Measurements from ENCODE around the gene ARHGAP6. TPM values are rescaled to one million over a fixed set of nuclear protein-coding genes. Genes with fewer than 3 reads are reported as not detected.

ARHGAP6 gene
- total and polyA plus RNA-seq, 2 donors from 2014 or later: 6.0 to 20.4 TPM

- TF ChIP-seq CTCF (IDR thresholded peaks at IDR 0.05; ENCODE audit: borderline replicate concordance, extremely low read depth, insufficient read depth): no peak
- intact Hi-C loops (cut with DNase I): no loop called here
- no peak overlapping the region for H3K4me3 ChIP-seq (ENCODE audit: low read length in 3 of 3)
- H3K27me3 ChIP-seq (ENCODE audit: control insufficient read depth, insufficient read depth, low read length): peaks cover 4% of the 10 kb centered on the region
- no peaks in the 10 kb centered on the region for H3K9me3 ChIP-seq (ENCODE audit: control insufficient read depth in 2 of 3, insufficient read depth in 1 of 3, low read length in 3 of 3)
- H3K27ac ChIP-seq (ENCODE audit: low read depth in 2 of 2, low read length in 2 of 2): no peak overlapping the region
- FAIRE-seq (no peak), DNase-seq (no peak)
- H3K9ac ChIP-seq (ENCODE audit: low read length in 3 of 3): no peak overlapping the region
- H3K4me1 ChIP-seq (ENCODE audit: control insufficient read depth in 2 of 3, insufficient read depth in 2 of 3, low read depth in 1 of 3, low read length in 3 of 3): peaks cover 0 to 8% (median 4%) of the 10 kb centered on the region in 3 donors
- H3K36me3 ChIP-seq (ENCODE audit: control insufficient read depth in 2 of 3, insufficient read depth in 3 of 3, low read length in 3 of 3): no peaks in the 10 kb centered on the region
Measured at GRCh38 chrX:11464836-11465463, 200.8 kb downstream of the ARHGAP6 start.

GRCh38 chrX:11464380-11464779, 201.3 kb downstream of the ARHGAP6 start:
- FAIRE-seq (no peak), DNase-seq (no peak)
- peaks cover 4% of the 10 kb centered on the region for H3K27me3 ChIP-seq (ENCODE audit: control insufficient read depth, insufficient read depth, low read length)
- TF ChIP-seq CTCF (IDR thresholded peaks at IDR 0.05; ENCODE audit: borderline replicate concordance, extremely low read depth, insufficient read depth): no peak
- H3K27ac ChIP-seq (ENCODE audit: low read depth in 2 of 2, low read length in 2 of 2): no peak overlapping the region
- H3K9me3 ChIP-seq (ENCODE audit: control insufficient read depth in 2 of 3, insufficient read depth in 1 of 3, low read length in 3 of 3): no peaks in the 10 kb centered on the region
- peaks cover 0 to 8% (median 4%) of the 10 kb centered on the region in 3 donors for H3K4me1 ChIP-seq (ENCODE audit: control insufficient read depth in 2 of 3, insufficient read depth in 2 of 3, low read depth in 1 of 3, low read length in 3 of 3)
- no peaks in the 10 kb centered on the region for H3K36me3 ChIP-seq (ENCODE audit: control insufficient read depth in 2 of 3, insufficient read depth in 3 of 3, low read length in 3 of 3)
- intact Hi-C loops (cut with DNase I): no loop called here
- no peak overlapping the region for H3K4me3 ChIP-seq (ENCODE audit: low read length in 3 of 3)
- no peak overlapping the region for H3K9ac ChIP-seq (ENCODE audit: low read length in 3 of 3)

GRCh38 chrX:11462648-11463047, 203.1 kb downstream of the ARHGAP6 start:
- DNase-seq (no peak), FAIRE-seq (no peak)
- Histone ChIP-seq H3K4me1 (ENCODE audit: control insufficient read depth in 2 of 3, insufficient read depth in 2 of 3, low read depth in 1 of 3, low read length in 3 of 3) (peaks cover 0 to 8% (median 4%) of the 10 kb centered on the region in 3 donors), H3K9ac (ENCODE audit: low read length in 3 of 3) (no peak overlapping the region), H3K9me3 (ENCODE audit: control insufficient read depth in 2 of 3, insufficient read depth in 1 of 3, low read length in 3 of 3) (no peaks in the 10 kb centered on the region), H3K4me3 (ENCODE audit: low read length in 3 of 3) (no peak overlapping the region), H3K27me3 (ENCODE audit: control insufficient read depth, insufficient read depth, low read length) (peaks cover 4% of the 10 kb centered on the region), H3K27ac (ENCODE audit: low read depth in 2 of 2, low read length in 2 of 2) (no peak overlapping the region), H3K36me3 (ENCODE audit: control insufficient read depth in 2 of 3, insufficient read depth in 3 of 3, low read length in 3 of 3) (no peaks in the 10 kb centered on the region)
- TF ChIP-seq CTCF (IDR thresholded peaks at IDR 0.05; ENCODE audit: borderline replicate concordance, extremely low read depth, insufficient read depth): no peak
- intact Hi-C loops (cut with DNase I): no loop called here

- FAIRE-seq (no peak), DNase-seq (no peak)
- intact Hi-C loops (cut with DNase I): no loop called here
- no peaks in the 10 kb centered on the region for H3K36me3 ChIP-seq (ENCODE audit: control insufficient read depth in 2 of 3, insufficient read depth in 3 of 3, low read length in 3 of 3)
- no peak for TF ChIP-seq CTCF (IDR thresholded peaks at IDR 0.05; ENCODE audit: borderline replicate concordance, extremely low read depth, insufficient read depth)
- no peak overlapping the region for H3K9ac ChIP-seq (ENCODE audit: low read length in 3 of 3)
- H3K9me3 ChIP-seq (ENCODE audit: control insufficient read depth in 2 of 3, insufficient read depth in 1 of 3, low read length in 3 of 3): no peaks in the 10 kb centered on the region
- H3K27me3 ChIP-seq (ENCODE audit: control insufficient read depth, insufficient read depth, low read length): peaks cover 4% of the 10 kb centered on the region
- no peak overlapping the region for H3K4me3 ChIP-seq (ENCODE audit: low read length in 3 of 3)
- H3K4me1 ChIP-seq (ENCODE audit: control insufficient read depth in 2 of 3, insufficient read depth in 2 of 3, low read depth in 1 of 3, low read length in 3 of 3): peaks cover 0 to 8% (median 4%) of the 10 kb centered on the region in 3 donors
- H3K27ac ChIP-seq (ENCODE audit: low read depth in 2 of 2, low read length in 2 of 2): no peak overlapping the region
Measured at GRCh38 chrX:11462136-11462535, 203.6 kb downstream of the ARHGAP6 start.

Data from kidney (tissue), 14 donors.